Lower leg skin (tissue), 3 donors: Measurements from ENCODE around the gene SAMD3.
"Not testable (repeated sequence)": the region's sequence is repeated elsewhere in the genome, so short reads cannot be mapped to it uniquely, and the experiment has no call there.

Experiments
- POLR2A ChIP-seq, 2 donors: fragments of 450-650 bp; IDR thresholded peaks; one replicate each; pipeline ENCODE4 v1.6.1; 2016 to 2017; ENCODE audit warnings: antibody characterized with exemption in 2 of 2, mild to moderate bottlenecking in 1 of 2, moderate library complexity in 1 of 2
- TF ChIP-seq, protein P1 (sequence below), 3 donors: fragments of 450-650 bp; IDR thresholded peaks; one replicate each; pipeline ENCODE4 v1.5.1; 2016; ENCODE audit warnings: antibody characterized with exemption in 3 of 3, mild to moderate bottlenecking in 3 of 3, moderate library complexity in 2 of 3

DNA sequence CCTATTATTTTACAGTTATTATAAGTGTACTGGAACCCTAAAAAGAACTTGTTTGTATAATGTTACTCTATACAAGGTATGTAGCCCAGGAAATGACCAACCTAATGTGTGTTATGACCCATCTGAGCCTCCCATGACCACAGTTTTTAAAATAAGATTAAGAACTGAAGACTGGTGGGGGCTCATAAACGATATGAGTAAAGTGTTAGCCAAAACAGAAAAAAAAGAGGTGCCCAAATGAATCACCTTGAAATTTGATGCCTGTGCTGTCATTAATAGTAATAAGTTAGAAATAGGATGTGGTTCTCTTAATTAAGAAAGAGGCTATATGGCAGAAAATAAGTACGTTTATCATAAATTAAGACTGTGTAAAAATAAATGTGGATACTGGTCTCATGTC is 42.8 kb upstream of the SAMD3 start:
- TF ChIP-seq, protein P1, sequence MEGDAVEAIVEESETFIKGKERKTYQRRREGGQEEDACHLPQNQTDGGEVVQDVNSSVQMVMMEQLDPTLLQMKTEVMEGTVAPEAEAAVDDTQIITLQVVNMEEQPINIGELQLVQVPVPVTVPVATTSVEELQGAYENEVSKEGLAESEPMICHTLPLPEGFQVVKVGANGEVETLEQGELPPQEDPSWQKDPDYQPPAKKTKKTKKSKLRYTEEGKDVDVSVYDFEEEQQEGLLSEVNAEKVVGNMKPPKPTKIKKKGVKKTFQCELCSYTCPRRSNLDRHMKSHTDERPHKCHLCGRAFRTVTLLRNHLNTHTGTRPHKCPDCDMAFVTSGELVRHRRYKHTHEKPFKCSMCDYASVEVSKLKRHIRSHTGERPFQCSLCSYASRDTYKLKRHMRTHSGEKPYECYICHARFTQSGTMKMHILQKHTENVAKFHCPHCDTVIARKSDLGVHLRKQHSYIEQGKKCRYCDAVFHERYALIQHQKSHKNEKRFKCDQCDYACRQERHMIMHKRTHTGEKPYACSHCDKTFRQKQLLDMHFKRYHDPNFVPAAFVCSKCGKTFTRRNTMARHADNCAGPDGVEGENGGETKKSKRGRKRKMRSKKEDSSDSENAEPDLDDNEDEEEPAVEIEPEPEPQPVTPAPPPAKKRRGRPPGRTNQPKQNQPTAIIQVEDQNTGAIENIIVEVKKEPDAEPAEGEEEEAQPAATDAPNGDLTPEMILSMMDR (IDR thresholded peaks at IDR 0.05): not testable (repeated sequence)
- not testable (repeated sequence) for TF ChIP-seq POLR2A (IDR thresholded peaks at IDR 0.05)
